ENCODE results near the gene ARHGAP28.
"Not testable (repeated sequence)": the region's sequence is repeated elsewhere in the genome, so short reads cannot be mapped to it uniquely, and the experiment has no call there.

The ARHGAP28 gene

GRCh38 chr18:6798896-6799295, 69.4 kb downstream of the ARHGAP28 start:
- no peaks in the 10 kb centered on the region for H3K4me1 ChIP-seq (ENCODE audit: insufficient read depth, poor library complexity, severe bottlenecking)
- ATAC-seq (ENCODE audit: low read depth): no peak
- no peak overlapping the region for H3K27ac ChIP-seq (ENCODE audit: poor library complexity, severe bottlenecking)
- no peak overlapping the region for H3K4me3 ChIP-seq (ENCODE audit: severe bottlenecking)
- H3K27me3 ChIP-seq (ENCODE audit: insufficient read depth, poor library complexity, severe bottlenecking): no peaks in the 10 kb centered on the region
- H3K9me3 ChIP-seq (ENCODE audit: severe bottlenecking): no peaks in the 10 kb centered on the region
- H3K36me3 ChIP-seq (ENCODE audit: low read depth): no peaks in the 10 kb centered on the region
- DNase-seq (ENCODE audit: low spot score): no peak
- no peak for TF ChIP-seq CTCF (IDR thresholded peaks at IDR 0.05; ENCODE audit: poor library complexity, severe bottlenecking)

- H3K4me3 ChIP-seq (ENCODE audit: severe bottlenecking); H3K9me3 ChIP-seq (ENCODE audit: severe bottlenecking); H3K27me3 ChIP-seq (ENCODE audit: insufficient read depth, poor library complexity, severe bottlenecking); DNase-seq (ENCODE audit: low spot score); H3K27ac ChIP-seq (ENCODE audit: poor library complexity, severe bottlenecking); H3K4me1 ChIP-seq (ENCODE audit: insufficient read depth, poor library complexity, severe bottlenecking); H3K36me3 ChIP-seq (ENCODE audit: low read depth); ATAC-seq (ENCODE audit: low read depth): not testable (repeated sequence)
Measured at GRCh38 chr18:6800309-6800708, 70.8 kb downstream of the ARHGAP28 start.

GRCh38 chr18:6807515-6808257, 78.2 kb downstream of the ARHGAP28 start:
- H3K27ac ChIP-seq (ENCODE audit: poor library complexity, severe bottlenecking): no peak overlapping the region
- no peak overlapping the region for H3K4me3 ChIP-seq (ENCODE audit: severe bottlenecking)
- DNase-seq (ENCODE audit: low spot score): no peak
- no peaks in the 10 kb centered on the region for H3K36me3 ChIP-seq (ENCODE audit: low read depth)
- H3K27me3 ChIP-seq (ENCODE audit: insufficient read depth, poor library complexity, severe bottlenecking): no peaks in the 10 kb centered on the region
- no peak for TF ChIP-seq CTCF (IDR thresholded peaks at IDR 0.05; ENCODE audit: poor library complexity, severe bottlenecking)
- H3K4me1 ChIP-seq (ENCODE audit: insufficient read depth, poor library complexity, severe bottlenecking): no peaks in the 10 kb centered on the region
- H3K9me3 ChIP-seq (ENCODE audit: severe bottlenecking): no peaks in the 10 kb centered on the region
- no peak for ATAC-seq (ENCODE audit: low read depth)

- Histone ChIP-seq H3K27me3 (ENCODE audit: insufficient read depth, poor library complexity, severe bottlenecking) (peaks cover 3% of the 10 kb centered on the region), H3K4me3 (ENCODE audit: severe bottlenecking) (no peak overlapping the region), H3K27ac (ENCODE audit: poor library complexity, severe bottlenecking) (no peak overlapping the region), H3K4me1 (ENCODE audit: insufficient read depth, poor library complexity, severe bottlenecking) (no peaks in the 10 kb centered on the region), H3K36me3 (ENCODE audit: low read depth) (no peaks in the 10 kb centered on the region), H3K9me3 (ENCODE audit: severe bottlenecking) (no peaks in the 10 kb centered on the region)
- no peak for TF ChIP-seq CTCF (IDR thresholded peaks at IDR 0.05; ENCODE audit: poor library complexity, severe bottlenecking)
- ATAC-seq (ENCODE audit: low read depth) (no peak), DNase-seq (ENCODE audit: low spot score) (no peak)
Measured at GRCh38 chr18:6810191-6810590, 80.7 kb downstream of the ARHGAP28 start.

- H3K4me1 ChIP-seq (ENCODE audit: insufficient read depth, poor library complexity, severe bottlenecking): no peaks in the 10 kb centered on the region
- no peak overlapping the region for H3K27ac ChIP-seq (ENCODE audit: poor library complexity, severe bottlenecking)
- H3K4me3 ChIP-seq (ENCODE audit: severe bottlenecking): no peak overlapping the region
- no peaks in the 10 kb centered on the region for H3K9me3 ChIP-seq (ENCODE audit: severe bottlenecking)
- ATAC-seq (ENCODE audit: low read depth) (no peak), DNase-seq (ENCODE audit: low spot score) (no peak)
- no peak for TF ChIP-seq CTCF (IDR thresholded peaks at IDR 0.05; ENCODE audit: poor library complexity, severe bottlenecking)
- H3K27me3 ChIP-seq (ENCODE audit: insufficient read depth, poor library complexity, severe bottlenecking): peaks cover 3% of the 10 kb centered on the region
- H3K36me3 ChIP-seq (ENCODE audit: low read depth): no peaks in the 10 kb centered on the region
Measured at GRCh38 chr18:6811816-6812215, 82.3 kb downstream of the ARHGAP28 start.

Data from RWPE2 (cell line).